CD4-positive, alpha-beta T cell treated with Interleukin-21 for 1 hour (primary cell): ENCODE results near the gene ASB6.
A peak's percentile ranks its signal among the peaks of the same experiment; 100 is the strongest.
"Not testable (repeated sequence)": the region's sequence is repeated elsewhere in the genome, so short reads cannot be mapped to it uniquely, and the experiment has no call there.

ENCODE experiments used
- DNase-seq: peaks from one replicate; pipeline ENCODE4 v3.0.0-alpha.2; 2020

Gene ASB6

DNA sequence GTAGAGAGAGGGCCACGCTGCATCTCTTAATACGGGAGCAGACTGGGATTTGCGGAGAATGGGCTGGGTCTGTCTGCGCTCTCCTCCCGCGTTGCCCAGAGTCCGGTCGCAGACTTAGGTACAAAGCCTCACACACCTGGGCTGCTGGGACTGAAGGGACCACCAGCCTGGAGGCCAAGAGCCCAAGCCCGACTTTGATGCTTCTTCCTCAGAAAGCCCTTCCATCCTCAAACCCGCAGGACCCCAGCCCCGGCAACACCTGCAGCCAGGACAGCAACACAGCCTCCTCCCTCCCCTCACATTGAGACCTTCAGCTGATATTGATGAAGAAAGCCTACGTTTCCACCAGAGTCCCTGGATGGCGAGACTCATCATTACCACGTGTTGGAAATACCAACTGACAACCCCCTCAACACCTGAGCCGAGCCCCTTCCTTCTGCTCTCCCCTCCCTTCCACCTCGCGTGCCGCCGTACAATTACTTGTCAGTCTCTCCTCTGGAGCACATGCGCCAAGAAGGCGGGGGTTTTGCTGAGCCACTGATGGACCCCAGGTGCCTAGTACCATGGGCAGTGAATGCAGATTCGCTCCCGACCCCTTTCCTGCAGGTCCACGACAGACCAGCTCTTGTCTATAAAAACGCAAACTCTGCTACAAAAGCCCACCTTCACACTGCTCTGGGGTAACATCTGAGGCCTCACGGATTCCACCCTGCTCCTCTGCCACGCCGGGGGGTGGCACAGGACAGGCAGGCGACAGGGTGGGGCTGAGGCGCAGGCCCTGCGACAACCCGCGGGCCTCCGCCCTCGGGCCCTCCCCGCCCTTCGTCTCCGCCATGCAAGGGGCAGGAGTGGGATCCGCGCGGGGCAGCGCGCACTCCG lies 841 bp downstream of the ASB6 start:
- DNase-seq: no peak

- DNase-seq: no peak
Measured at GRCh38 chr9:129640086-129640870, 1.7 kb downstream of the ASB6 start.

- DNase-seq: no peak
Measured at GRCh38 chr9:129639756-129640085, 2.2 kb downstream of the ASB6 start.

- DNase-seq: no peak
Measured at GRCh38 chr9:129639034-129639630, 2.8 kb downstream of the ASB6 start.

DNA sequence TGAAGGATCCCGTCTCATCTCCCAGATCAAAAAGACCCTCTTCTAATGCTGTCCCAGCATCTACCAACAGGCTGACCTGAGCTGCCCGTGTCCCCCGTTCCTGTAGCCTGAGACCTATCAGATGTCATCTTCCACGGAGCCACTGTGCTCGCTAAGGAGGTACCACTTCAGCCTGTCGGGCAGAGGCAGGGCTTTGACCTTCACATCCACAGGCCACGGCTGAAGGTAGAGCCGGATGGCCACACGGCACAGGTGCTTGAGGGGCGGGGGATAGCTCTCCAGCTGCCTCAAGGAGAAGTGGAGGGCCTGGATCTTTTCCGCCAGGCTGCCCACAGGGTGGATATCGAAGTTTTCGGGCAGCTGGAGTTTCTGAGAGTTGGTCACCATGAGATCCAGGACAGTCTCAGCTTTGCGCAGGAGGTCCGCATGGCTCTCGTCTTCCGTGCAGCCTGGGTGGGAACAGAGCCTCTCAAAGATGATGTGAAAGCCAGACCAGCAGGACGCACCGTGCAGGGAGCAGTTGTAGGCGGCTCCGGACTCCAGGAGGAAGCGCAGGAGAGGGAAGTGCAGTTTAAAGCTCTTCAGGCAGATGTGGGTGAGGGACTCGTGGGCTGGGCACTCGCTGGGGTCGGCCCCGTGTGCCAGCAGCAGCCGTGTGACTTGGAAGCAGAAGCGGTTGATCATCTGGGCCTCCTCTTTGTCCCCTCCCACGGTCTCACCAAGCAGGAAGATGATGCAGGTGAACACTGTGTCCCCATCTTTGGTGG lies 4.1 kb downstream of the ASB6 start:
- DNase-seq: no peak

GRCh38 chr9:129637102-129637501 lies 4.8 kb downstream of the ASB6 start:
- DNase-seq: no peak

- DNase-seq: not testable (repeated sequence)
Measured at GRCh38 chr9:129636343-129636742, 5.6 kb downstream of the ASB6 start.

DNA sequence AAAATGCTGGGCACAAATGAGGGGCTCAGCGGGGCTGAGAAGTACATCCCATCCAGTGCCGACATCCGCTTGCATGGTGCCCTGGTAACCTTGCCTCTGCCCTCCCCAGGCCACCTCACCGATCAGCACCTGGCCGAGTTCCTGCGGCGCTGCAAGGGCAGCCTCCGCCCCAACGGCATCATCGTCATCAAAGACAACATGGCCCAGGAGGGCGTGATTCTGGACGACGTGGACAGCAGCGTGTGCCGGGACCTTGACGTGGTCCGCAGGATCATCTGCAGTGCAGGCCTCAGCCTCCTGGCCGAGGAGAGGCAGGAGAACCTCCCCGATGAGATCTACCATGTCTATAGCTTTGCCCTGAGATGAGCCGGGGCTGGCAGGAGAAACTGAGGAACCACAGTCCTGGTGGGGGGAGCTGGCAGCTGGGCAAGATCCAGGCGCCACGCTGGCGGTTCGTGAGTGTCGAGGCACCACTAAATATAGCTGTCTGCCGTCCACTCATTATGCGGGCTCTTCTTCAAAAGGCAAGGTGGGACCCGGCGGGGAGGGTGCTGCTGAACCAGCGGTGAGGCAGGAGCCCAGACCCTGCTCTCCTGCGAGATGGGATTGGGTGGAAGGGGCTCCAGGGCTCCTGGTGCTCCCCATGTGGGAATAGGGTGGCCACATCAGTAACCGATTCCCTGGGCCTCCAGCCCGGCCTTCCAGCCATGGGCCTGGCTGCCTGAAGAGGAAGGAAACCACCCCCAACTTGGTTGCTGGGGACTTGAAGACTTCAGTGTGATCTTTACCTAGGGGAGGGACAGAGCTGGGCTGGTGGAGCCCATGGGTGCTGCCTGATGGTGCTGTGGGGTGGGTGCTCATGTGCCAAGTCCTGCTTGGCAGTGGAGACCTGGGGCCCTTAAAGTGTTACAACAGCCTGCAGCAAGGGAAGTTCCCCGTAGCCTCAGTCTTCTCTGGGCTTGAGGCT lies 6.6 kb downstream of the ASB6 start:
- DNase-seq: no peak

DNA sequence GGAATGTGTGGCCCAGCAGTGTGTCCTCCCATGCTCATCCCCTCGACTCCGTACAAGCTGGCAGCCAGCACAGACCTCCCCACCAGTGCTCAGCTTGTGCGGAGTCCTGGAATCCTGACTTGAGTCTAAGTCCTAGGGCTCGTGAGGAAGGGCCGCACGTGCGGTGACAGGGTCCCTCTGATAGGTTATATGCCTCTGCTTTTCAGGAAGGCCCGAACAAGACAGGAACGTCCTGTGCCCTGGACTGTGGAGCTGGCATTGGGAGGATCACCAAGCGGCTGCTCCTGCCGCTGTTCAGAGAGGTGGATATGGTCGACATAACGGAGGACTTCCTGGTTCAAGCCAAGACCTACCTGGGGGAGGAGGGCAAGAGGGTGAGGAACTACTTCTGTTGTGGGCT lies 8.1 kb downstream of the ASB6 start:
- no peak for DNase-seq

GRCh38 chr9:129633207-129633606 lies 8.7 kb downstream of the ASB6 start:
- DNase-seq: no peak

DNA sequence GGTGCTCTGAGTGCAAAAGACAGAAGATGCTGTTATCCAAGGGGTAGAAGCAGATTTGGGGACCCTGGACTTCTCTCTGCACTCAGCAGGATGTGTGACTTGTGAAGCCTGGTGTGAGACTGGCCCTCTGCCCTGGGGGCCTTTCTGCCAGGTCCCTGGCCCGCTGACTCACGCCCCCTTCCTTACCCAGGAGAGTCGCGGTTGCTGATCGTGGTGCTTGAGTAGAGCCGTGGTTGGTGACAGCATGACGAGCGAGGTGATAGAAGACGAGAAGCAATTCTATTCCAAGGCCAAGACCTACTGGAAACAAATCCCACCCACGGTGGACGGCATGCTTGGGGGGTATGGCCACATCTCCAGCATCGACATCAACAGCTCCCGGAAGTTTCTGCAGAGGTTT lies 9.5 kb downstream of the ASB6 start:
- DNase-seq: no peak

GRCh38 chr9:129631674-129632129 lies 10.2 kb downstream of the ASB6 start:
- DNase-seq: no peak

DNA sequence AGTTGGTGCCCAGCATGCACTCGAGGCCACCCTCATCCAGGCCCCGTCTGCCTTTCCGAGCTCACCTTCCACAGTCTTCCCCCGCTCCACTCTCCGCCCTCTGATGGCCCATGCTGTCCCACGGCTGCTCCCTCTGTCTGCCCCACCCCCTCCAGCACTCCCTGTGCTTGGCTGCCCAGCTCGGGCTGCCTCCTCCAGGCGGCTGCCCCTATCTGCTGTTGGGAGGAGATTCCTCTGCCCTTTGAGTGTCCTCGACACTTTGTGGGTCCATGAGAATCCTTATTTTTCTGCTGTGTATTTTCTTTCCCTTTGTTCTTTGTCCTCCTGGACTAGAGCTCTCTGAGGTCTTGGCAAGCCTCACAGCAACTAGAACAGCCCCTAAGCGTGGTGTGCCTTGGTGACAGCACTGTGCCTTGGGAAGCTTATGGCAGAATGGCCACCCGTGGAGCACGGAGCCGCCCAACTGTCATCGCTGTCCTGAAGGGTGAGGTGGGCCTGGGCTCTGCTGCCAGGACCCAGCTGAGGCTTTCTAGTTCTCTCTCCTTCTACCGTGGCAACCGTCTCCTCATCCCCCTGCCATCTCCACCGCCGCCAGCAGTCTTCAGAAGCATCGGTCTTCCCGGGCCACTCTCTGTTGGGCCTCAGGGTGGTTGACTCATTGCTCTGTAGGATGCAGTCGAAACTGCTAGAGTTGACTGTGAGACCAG lies 10.8 kb downstream of the ASB6 start:
- no peak for DNase-seq

GRCh38 chr9:129629251-129629820 lies 12.6 kb downstream of the ASB6 start:
- DNase-seq: no peak

DNA sequence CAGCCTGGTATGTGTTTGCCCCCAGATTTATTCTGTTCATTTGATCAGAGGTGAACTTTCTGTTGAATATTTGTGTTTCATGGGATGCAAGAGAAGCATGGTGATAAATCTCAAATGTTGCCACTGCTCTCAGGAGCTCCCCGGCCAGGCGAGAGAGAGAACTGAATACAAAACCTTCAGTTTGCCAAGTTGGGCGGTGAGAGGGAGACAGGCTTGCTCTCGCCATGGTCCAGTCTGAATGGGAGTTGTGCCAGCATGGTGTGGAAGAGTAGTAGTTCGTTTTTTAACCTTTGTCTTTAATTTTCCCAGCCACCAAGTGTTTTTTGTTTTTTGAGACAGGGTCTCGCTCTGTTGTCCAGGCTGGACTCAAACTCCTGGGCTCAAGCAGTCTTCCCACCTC lies 13.2 kb downstream of the ASB6 start:
- DNase-seq: no peak

- DNase-seq: no peak
Measured at GRCh38 chr9:129627556-129628440, 14.2 kb downstream of the ASB6 start.

- DNase-seq: peak; percentile 42
Measured at GRCh38 chr9:129626625-129627284, 15.2 kb downstream of the ASB6 start.

DNA sequence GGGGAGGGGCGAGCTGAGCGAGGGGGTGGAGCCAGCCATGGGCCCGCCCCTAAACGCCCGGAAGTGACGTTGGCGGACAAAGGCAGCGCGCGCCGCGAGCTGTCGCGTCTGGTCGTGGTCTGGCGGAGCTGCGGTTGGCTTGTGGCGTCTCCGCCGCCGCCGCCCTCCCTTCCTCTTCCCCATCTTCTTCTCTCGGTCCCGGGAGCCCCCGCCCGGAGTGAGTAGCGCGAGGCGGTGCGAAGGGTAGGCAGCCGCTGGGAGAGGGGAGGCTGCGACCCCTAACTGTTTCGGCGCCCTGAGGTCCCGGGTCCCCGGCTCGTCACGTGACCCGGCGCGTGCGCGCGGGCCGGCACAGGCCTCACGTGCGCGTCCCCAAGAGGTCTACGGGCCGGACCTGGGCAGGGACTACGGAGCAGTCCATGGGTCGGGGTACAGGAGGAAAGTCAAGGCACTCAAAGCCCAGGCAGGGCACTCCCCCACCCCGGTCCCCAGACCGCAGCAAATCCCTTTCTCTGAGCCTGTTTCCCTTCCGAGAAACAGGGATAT lies 15.8 kb downstream of the ASB6 start, which contains the start of gene NTMT1:
Gene NTMT1, plus strand, starts transcription at position 85 of the 546 bp plus-strand sequence. CDS start 6,541 bp downstream, outside the sequence.
- DNase-seq: peak; percentile 92

DNA sequence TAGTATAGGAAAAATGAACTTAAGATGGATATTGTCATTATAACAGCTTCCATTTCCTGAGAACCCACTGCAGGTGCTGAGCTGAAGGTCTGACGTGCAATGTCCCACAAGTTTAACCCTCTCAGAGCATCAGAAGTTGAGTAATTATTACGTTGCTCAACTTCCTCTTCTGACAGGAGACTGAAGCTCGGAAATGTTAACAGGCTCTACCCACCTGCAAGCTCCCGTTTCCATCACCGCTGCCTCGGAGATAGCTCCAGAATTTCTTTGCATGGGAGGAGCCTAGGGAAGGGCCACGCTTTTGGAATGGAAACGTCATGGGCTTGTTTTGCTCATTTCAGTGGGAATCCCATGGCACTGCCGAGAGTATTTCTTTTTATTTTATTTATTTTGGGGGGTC lies 17.0 kb downstream of the ASB6 start:
- DNase-seq: peak; percentile 49
